Testis (tissue), 3 donors: Measurements from ENCODE around the gene RAPH1. TPM values are rescaled to one million over a fixed set of nuclear protein-coding genes. Genes with fewer than 3 reads are reported as not detected.

Experiments
- DNase-seq: peaks from one replicate; pipeline ENCODE4 v3.0.0-alpha.2; 2019
- H3K27ac ChIP-seq, 2 donors: fragments of 200-600 bp; sonication (generic); one replicate each; pipeline ENCODE4 v1.5.1; 2019
- H3K27me3 ChIP-seq: fragments of 200-600 bp; sonication (generic); one replicate; pipeline ENCODE4 v1.5.1; 2019
- H3K36me3 ChIP-seq: fragments of 200-600 bp; sonication (generic); one replicate; pipeline ENCODE4 v1.5.1; 2017; ENCODE audit warnings: low read depth; ENCODE audit errors: missing control alignments
- H3K4me1 ChIP-seq: fragments of 200-600 bp; sonication (generic); one replicate; pipeline ENCODE4 v1.5.1; 2019
- H3K4me3 ChIP-seq, 2 donors: fragments of 200-600 bp; sonication (generic); one replicate each; pipeline ENCODE4 v1.5.1; 2017 to 2019
- H3K9me3 ChIP-seq: fragments of 200-600 bp; sonication (generic); one replicate; pipeline ENCODE4 v1.5.1; 2017
- POLR2A ChIP-seq: fragments of 450-650 bp; IDR thresholded peaks from one replicate; pipeline ENCODE4 v1.6.1; 2017; ENCODE audit warnings: antibody characterized with exemption, mild to moderate bottlenecking, moderate library complexity
- WGBS, 2 donors: methylation state at CpG; one replicate each; pipeline ENCODE4 v1.1.5; 2018; 5-methylcytosine and 5-hydroxymethylcytosine counted together
- intact Hi-C: fragments of 100-400 bp; cut with DNase I; formaldehyde crosslinking; loops from one replicate; pipeline ENCODE4 v1.15.1; 2023; ENCODE audit warnings: low total_unique reads
- polyA plus RNA-seq: library from polyadenylated mRNA; stranded (reverse); fragments of 350-450 nt; fragmentation: Illumina TruSeq; extraction: RNeasy Lipid Tissue Mini Kit (QIAGEN cat#74804); gene quantifications from one replicate; pipeline ENCODE4 v1.2.3, GENCODE V29; 2014; ENCODE audit warnings: low read depth, low replicate concordance; ENCODE audit not compliant: insufficient read depth
- total RNA-seq, 2 donors: library from RNA; depleted of rRNA; stranded (reverse); fragments of >200 nt; gene quantifications; one replicate each; pipeline ENCODE4 v1.2.3, GENCODE V29; 2016
- TF ChIP-seq, protein P1 (sequence below), 3 experiments: fragments of 450-650 bp in 2 of 3; fragments of 200-600 bp in 1 of 3; sonication (generic) in 1 of 3; IDR thresholded peaks; one replicate each; pipeline ENCODE4 v1.5.1; 2016 to 2019; ENCODE audit warnings: antibody characterized with exemption in 3 of 3, mild to moderate bottlenecking in 2 of 3, moderate library complexity in 1 of 3

The RAPH1 gene
- total and polyA plus RNA-seq, 3 donors from 2014 or later = 22.1 to 36.5 (median 31.1) TPM

DNA sequence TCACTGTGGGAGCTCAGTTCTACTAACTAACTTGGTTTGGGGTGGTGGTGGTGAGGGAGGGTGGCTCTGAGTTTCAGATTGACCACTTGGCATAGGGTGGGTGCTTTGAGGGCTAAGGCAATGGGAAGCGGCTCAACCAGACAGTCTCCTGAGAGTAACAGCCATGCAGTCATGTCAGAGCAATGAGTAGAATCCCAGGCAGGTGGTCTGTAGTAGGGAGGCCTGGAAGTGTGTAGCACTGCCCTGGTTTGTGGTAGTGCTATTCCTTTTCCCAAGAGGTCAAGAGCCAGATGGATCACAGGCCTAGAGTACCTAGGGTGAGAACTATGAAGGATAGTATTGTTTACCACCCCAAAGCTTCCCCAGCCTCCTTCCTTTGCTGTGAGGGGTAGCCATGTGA is 18.7 kb upstream of the RAPH1 start:
- H3K36me3 ChIP-seq = no peaks in the 10 kb centered on the region
- intact Hi-C loops = no loop called here
- WGBS, 2 donors = 93 to 95% methylated on average over 1 of the region's 1 CpG
- H3K9me3 ChIP-seq = no peaks in the 10 kb centered on the region
- H3K4me3 ChIP-seq = no peak overlapping the region
- H3K4me1 ChIP-seq = no peaks in the 10 kb centered on the region
- no peak for DNase-seq
- no peak overlapping the region for H3K27ac ChIP-seq
- no peak for TF ChIP-seq POLR2A
- TF ChIP-seq, protein P1, sequence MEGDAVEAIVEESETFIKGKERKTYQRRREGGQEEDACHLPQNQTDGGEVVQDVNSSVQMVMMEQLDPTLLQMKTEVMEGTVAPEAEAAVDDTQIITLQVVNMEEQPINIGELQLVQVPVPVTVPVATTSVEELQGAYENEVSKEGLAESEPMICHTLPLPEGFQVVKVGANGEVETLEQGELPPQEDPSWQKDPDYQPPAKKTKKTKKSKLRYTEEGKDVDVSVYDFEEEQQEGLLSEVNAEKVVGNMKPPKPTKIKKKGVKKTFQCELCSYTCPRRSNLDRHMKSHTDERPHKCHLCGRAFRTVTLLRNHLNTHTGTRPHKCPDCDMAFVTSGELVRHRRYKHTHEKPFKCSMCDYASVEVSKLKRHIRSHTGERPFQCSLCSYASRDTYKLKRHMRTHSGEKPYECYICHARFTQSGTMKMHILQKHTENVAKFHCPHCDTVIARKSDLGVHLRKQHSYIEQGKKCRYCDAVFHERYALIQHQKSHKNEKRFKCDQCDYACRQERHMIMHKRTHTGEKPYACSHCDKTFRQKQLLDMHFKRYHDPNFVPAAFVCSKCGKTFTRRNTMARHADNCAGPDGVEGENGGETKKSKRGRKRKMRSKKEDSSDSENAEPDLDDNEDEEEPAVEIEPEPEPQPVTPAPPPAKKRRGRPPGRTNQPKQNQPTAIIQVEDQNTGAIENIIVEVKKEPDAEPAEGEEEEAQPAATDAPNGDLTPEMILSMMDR (IDR thresholded peaks at IDR 0.05) = no peak
- H3K27me3 ChIP-seq = no peaks in the 10 kb centered on the region

GRCh38 chr2:203551778-203552177 is 16.7 kb upstream of the RAPH1 start:
- H3K36me3 ChIP-seq = no peaks in the 10 kb centered on the region
- peak; percentile 51 for DNase-seq
- no peak overlapping the region for H3K27ac ChIP-seq
- intact Hi-C loops = no loop called here
- H3K4me1 ChIP-seq = no peaks in the 10 kb centered on the region
- no peak overlapping the region for H3K4me3 ChIP-seq
- H3K27me3 ChIP-seq = no peaks in the 10 kb centered on the region
- TF ChIP-seq POLR2A = no peak
- TF ChIP-seq, protein P1 (IDR thresholded peaks at IDR 0.05) = no peak
- no peaks in the 10 kb centered on the region for H3K9me3 ChIP-seq
- 64% methylated on average over 3 of the region's 3 CpGs for WGBS, 2 donors

GRCh38 chr2:203550266-203550665 is 15.2 kb upstream of the RAPH1 start:
- Histone ChIP-seq H3K9me3 (no peaks in the 10 kb centered on the region), H3K4me1 (no peaks in the 10 kb centered on the region), H3K36me3 (no peaks in the 10 kb centered on the region), H3K4me3 (no peak overlapping the region), H3K27ac (no peak overlapping the region), H3K27me3 (no peaks in the 10 kb centered on the region)
- WGBS, 2 donors = 85 to 86% methylated on average over 2 of the region's 2 CpGs
- TF ChIP-seq, protein P1 (IDR thresholded peaks at IDR 0.05) = no peak
- TF ChIP-seq POLR2A = no peak
- intact Hi-C loops = no loop called here
- no peak for DNase-seq

DNA sequence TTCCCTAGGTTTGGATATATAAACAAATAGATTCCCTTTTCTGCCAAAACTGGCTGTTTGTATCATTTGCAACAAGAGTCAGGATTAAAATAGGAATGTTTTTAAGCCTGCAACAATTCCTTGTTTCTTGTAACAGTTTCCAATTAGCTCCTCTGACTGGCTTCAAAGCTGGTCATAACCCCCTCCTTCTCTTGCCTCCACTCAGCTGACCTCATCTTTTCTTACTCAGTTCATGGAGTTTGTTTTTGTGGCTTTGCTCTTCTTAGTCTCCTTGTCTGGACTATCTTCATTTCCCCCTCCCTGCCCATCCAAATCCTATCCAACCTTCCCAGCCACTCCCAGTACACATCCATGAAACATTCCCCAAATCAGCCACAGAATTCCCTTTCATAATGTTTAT is 14.3 kb upstream of the RAPH1 start:
- no peak for DNase-seq
- intact Hi-C loops = no loop called here
- Histone ChIP-seq H3K27ac (no peak overlapping the region), H3K9me3 (no peaks in the 10 kb centered on the region), H3K27me3 (no peaks in the 10 kb centered on the region), H3K36me3 (no peaks in the 10 kb centered on the region), H3K4me3 (no peak overlapping the region), H3K4me1 (no peaks in the 10 kb centered on the region)
- TF ChIP-seq POLR2A = no peak
- TF ChIP-seq, protein P1 (IDR thresholded peaks at IDR 0.05) = no peak

DNA sequence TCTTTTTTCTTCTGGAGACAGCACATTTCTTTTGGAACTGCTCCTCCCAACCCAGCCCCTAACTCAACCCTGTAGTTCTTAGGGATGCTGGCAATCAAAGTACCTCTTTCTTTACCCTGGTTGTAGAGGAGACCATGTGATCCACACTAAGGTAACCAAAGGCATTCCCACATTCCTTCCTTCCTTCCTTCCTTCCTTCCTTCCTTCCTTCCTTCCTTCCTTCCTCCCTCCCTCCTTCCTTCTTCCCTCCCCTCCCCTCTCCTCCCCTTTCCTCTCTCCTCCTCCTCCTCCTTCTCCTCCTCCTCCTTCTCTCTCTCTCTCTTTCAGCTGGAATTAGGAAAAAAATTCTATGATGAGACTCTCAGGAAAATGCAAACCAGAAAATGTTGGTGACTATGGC is 13.8 kb upstream of the RAPH1 start:
- Histone ChIP-seq H3K27me3 (no peaks in the 10 kb centered on the region), H3K9me3 (no peaks in the 10 kb centered on the region), H3K36me3 (no peaks in the 10 kb centered on the region), H3K27ac (no peak overlapping the region), H3K4me1 (no peaks in the 10 kb centered on the region), H3K4me3 (no peak overlapping the region)
- no peak for DNase-seq
- intact Hi-C loops = no loop called here
- TF ChIP-seq, protein P1 (IDR thresholded peaks at IDR 0.05) = no peak
- TF ChIP-seq POLR2A = no peak
